ENCODE measurements around the gene RGS8. TPM values are rescaled to one million over a fixed set of nuclear protein-coding genes. Genes with fewer than 3 reads are reported as not detected.

Gene RGS8
- total RNA-seq, 4 donors from 2014 or later = 0.06 to 0.84 (median 0.12) TPM; not detected in 1

DNA sequence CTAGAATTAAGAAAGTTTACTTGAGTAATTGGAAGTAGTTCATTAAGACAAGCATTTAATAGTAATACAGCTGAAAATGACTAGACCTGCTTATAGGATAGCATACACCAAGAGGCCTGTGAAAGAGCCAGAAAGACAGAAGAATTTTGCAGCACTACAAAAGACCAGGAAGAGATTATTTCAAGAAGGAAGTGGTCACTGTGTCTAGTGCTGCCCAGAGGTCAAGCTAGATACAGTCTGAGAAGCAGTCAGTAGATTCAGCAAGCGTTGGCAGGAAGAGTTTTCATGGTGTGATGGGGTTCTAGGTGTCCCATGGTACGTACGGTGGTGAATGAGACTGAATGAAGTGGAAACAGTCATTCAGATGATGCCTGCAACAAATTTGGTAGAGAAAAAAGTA lies 31.5 kb downstream of the RGS8 start:
- ATAC-seq (ENCODE audit: low FRiP score) (no peak), DNase-seq (ENCODE audit: low spot score) (no peak)
- TF ChIP-seq, protein P1, sequence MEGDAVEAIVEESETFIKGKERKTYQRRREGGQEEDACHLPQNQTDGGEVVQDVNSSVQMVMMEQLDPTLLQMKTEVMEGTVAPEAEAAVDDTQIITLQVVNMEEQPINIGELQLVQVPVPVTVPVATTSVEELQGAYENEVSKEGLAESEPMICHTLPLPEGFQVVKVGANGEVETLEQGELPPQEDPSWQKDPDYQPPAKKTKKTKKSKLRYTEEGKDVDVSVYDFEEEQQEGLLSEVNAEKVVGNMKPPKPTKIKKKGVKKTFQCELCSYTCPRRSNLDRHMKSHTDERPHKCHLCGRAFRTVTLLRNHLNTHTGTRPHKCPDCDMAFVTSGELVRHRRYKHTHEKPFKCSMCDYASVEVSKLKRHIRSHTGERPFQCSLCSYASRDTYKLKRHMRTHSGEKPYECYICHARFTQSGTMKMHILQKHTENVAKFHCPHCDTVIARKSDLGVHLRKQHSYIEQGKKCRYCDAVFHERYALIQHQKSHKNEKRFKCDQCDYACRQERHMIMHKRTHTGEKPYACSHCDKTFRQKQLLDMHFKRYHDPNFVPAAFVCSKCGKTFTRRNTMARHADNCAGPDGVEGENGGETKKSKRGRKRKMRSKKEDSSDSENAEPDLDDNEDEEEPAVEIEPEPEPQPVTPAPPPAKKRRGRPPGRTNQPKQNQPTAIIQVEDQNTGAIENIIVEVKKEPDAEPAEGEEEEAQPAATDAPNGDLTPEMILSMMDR (IDR thresholded peaks at IDR 0.05) = no peak

DNA sequence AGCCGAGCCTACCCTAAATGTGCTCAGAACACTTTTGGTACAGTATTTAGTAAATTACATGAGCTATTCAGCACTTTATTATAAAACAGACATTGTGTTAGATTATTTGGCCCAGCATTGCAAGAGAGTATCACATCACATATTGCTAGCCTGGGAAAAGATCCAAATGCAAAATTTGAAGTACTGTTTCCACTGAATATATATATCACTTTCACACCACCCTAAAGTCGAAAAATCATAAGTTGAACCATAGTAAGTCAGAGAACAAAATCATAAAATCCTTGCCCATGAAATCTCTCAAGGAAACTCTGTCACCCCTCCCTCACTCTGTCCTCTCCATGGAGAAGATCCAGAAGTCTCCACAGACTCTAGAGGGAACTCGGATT lies 33.1 kb downstream of the RGS8 start:
- DNase-seq (ENCODE audit: low spot score) = no peak
- TF ChIP-seq, protein P1 (IDR thresholded peaks at IDR 0.05) = no peak
- no peak for ATAC-seq (ENCODE audit: low FRiP score)

- TF ChIP-seq, protein P1 (IDR thresholded peaks at IDR 0.05) = no peak
- no peak for ATAC-seq (ENCODE audit: low FRiP score)
- DNase-seq (ENCODE audit: low spot score) = no peak
Observed at GRCh38 chr1:182650678-182651338, 33.6 kb downstream of the RGS8 start.

DNA sequence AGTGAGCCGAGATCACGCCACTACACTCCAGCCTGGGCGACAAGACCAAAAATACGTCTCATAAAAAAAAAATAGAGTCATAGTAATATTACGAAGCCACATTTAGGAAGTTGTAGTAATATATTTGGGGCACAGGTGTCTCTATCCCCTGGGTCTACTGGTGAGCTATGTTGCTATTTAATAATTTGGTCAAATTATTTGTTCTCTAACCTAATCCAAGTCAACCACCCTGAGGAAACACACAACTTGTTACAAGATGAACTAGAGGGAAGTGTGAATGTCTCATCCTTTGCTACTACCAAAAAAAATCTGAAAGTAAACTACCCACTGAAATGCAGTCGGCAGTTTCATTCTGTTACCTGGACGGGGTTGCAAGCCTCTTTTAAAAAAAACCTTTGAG lies 35.3 kb downstream of the RGS8 start:
- DNase-seq (ENCODE audit: low spot score) = no peak
- TF ChIP-seq, protein P1 (IDR thresholded peaks at IDR 0.05) = no peak
- no peak for ATAC-seq (ENCODE audit: low FRiP score)

- ATAC-seq (ENCODE audit: low FRiP score) (no peak), DNase-seq (ENCODE audit: low spot score) (no peak)
- TF ChIP-seq, protein P1 (IDR thresholded peaks at IDR 0.05) = no peak
Observed at GRCh38 chr1:182646739-182647138, 37.6 kb downstream of the RGS8 start.

GRCh38 chr1:182644886-182645285 lies 39.5 kb downstream of the RGS8 start:
- DNase-seq (ENCODE audit: low spot score) (no peak), ATAC-seq (ENCODE audit: low FRiP score) (no peak)
- TF ChIP-seq, protein P1 (IDR thresholded peaks at IDR 0.05) = no peak

GRCh38 chr1:182643699-182644098 lies 40.7 kb downstream of the RGS8 start:
- TF ChIP-seq, protein P1 (IDR thresholded peaks at IDR 0.05) = no peak
- DNase-seq (ENCODE audit: low spot score) = no peak
- ATAC-seq (ENCODE audit: low FRiP score) = no peak
